HepG2 (cell line): Measurements from ENCODE around the gene RNU6-1. TPM values are rescaled to one million over a fixed set of nuclear protein-coding genes. Genes with fewer than 3 reads are reported as not detected.
A peak's percentile ranks its signal among the peaks of the same experiment; 100 is the strongest.

Source experiments
- ATAC-seq: fragments of 200-7000 bp; cut with Tn5 transposase; 3 replicates; pipeline ENCODE4 v1.9.1; 2020; ENCODE audit warnings: mild to moderate bottlenecking, moderate library complexity
- BruUV-seq: library from RNA; stranded (reverse); fragments of 400-500 nt; replicated peaks from 2 replicates; lab custom pipeline; 2021; lab: Mats Ljungman, UMichigan
- CTCF ChIA-PET: fragments of 300-600 bp; formaldehyde crosslinking; extraction: SDS; loops from one replicate; lab custom pipeline; 2021; ENCODE audit warnings: low total read pairs, inconsistent platforms, low intra/inter-chr PET ratio; lab: Yijun Ruan, JAX
- POLR2A ChIA-PET: fragments of 350-600 bp; sonication (Branson Sonifier 250); formaldehyde crosslinking; loops from one replicate; lab custom pipeline; 2020; ENCODE audit warnings: antibody characterized with exemption, inconsistent platforms; lab: Yijun Ruan, JAX
- DNase-seq: peaks from one replicate; pipeline ENCODE4 v3.0.0-alpha.2; 2015; ENCODE audit warnings: low spot score
- FAIRE-seq: peaks from 3 replicates; lab custom pipeline; 2011; peaks lifted over from hg19 to GRCh38; lab: Jason Lieb, UNC
- H2AFZ ChIP-seq: one replicate; pipeline ENCODE4 v1.6.1; 2011; ENCODE audit warnings: low read length, inconsistent platforms
- H3K27ac ChIP-seq: fragments of 300-600 bp; 3 replicates; pipeline ENCODE4 v1.8.0; 2011; ENCODE audit warnings: mixed run types, mild to moderate bottlenecking, mixed read lengths, low read length, inconsistent platforms; ENCODE audit not compliant: insufficient read depth; ENCODE audit errors: extremely low read length
- H3K27me3 ChIP-seq, 2 experiments: fragments of 200-600 bp in 1 of 2; 2 replicates in 1 of 2; 3 replicates in 1 of 2; pipeline versions ENCODE4 v1.6.0 to v1.8.0; 2011; ENCODE audit warnings: low read length in 2 of 2, mild to moderate bottlenecking in 2 of 2, moderate library complexity in 2 of 2, inconsistent platforms in 1 of 2; ENCODE audit not compliant: insufficient read depth in 2 of 2, control insufficient read depth in 1 of 2
- H3K36me3 ChIP-seq, 2 experiments: fragments of 200-600 bp in 1 of 2; replicated peaks in 1 of 2; 2 replicates in 1 of 2; 3 replicates in 1 of 2; pipeline versions ENCODE4 v1.5.1 to v1.8.0; 2011; ENCODE audit warnings: low read length in 2 of 2, inconsistent platforms in 1 of 2; ENCODE audit not compliant: insufficient read depth in 2 of 2, control insufficient read depth in 1 of 2
- H3K4me1 ChIP-seq: 2 replicates; pipeline ENCODE4 v1.5.1; 2012; ENCODE audit warnings: low read length, inconsistent platforms; ENCODE audit not compliant: insufficient read depth
- H3K4me2 ChIP-seq: 2 replicates; pipeline ENCODE4 v1.6.0; 2011; ENCODE audit warnings: low read depth, low read length, inconsistent platforms
- H3K4me3 ChIP-seq, 3 experiments: fragments of 200-600 bp in 1 of 3; sonication (generic), shearing (Covaris generic) in 1 of 3; replicated peaks in 1 of 3; 2 replicates each; pipeline ENCODE4 v1.5.1; 2011 to 2016; ENCODE audit warnings: low read length in 3 of 3, inconsistent platforms in 2 of 3, low read depth in 2 of 3, mild to moderate bottlenecking in 2 of 3, control low read depth in 1 of 3, mixed read lengths in 1 of 3; ENCODE audit not compliant: insufficient read depth in 1 of 3
- H3K79me2 ChIP-seq: one replicate; pipeline ENCODE4 v1.6.1; 2011; ENCODE audit warnings: low read length, inconsistent platforms; ENCODE audit not compliant: insufficient read depth
- H3K9ac ChIP-seq: 2 replicates; pipeline ENCODE4 v1.6.0; 2011; ENCODE audit warnings: mild to moderate bottlenecking, low read depth, low read length, inconsistent platforms; ENCODE audit not compliant: insufficient read depth
- H3K9me3 ChIP-seq: 2 replicates; pipeline ENCODE4 v1.5.1; 2012; ENCODE audit warnings: mild to moderate bottlenecking, low read length
- H4K20me1 ChIP-seq: 2 replicates; pipeline ENCODE4 v1.6.0; 2011; ENCODE audit warnings: inconsistent platforms, mild to moderate bottlenecking, low read length, moderate library complexity; ENCODE audit not compliant: insufficient read depth
- CBX1 ChIP-seq: IDR thresholded peaks from one replicate; pipeline ENCODE4 v1.6.1; 2016; ENCODE audit warnings: antibody characterized with exemption, low read depth
- CENPX ChIP-seq: sonication (generic); formaldehyde crosslinking; IDR thresholded peaks from 2 replicates; pipeline ENCODE4 v1.9.0; 2021; ENCODE audit warnings: mild to moderate bottlenecking, missing genetic modification reagents, moderate library complexity
- FOXC1 ChIP-seq: sonication (generic); formaldehyde crosslinking; IDR thresholded peaks from 2 replicates; pipeline ENCODE4 v1.8.0; 2022; ENCODE audit warnings: mild to moderate bottlenecking, missing genetic modification reagents, borderline replicate concordance
- GATAD1 ChIP-seq: IDR thresholded peaks from 2 replicates; pipeline ENCODE4 v1.6.1; 2016; ENCODE audit warnings: missing genetic modification reagents, missing compliant biosample characterization
- HIC2 ChIP-seq: sonication (generic); formaldehyde crosslinking; IDR thresholded peaks from 2 replicates; pipeline ENCODE4 v1.9.0; 2022; ENCODE audit warnings: low read depth, missing genetic modification reagents
- HNF1B ChIP-seq: sonication (generic); formaldehyde crosslinking; IDR thresholded peaks from 2 replicates; pipeline ENCODE4 v1.5.1; 2020; ENCODE audit warnings: mild to moderate bottlenecking, moderate library complexity, missing genetic modification reagents
- KDM3A ChIP-seq: IDR thresholded peaks from 2 replicates; pipeline ENCODE4 v1.6.1; 2018; ENCODE audit warnings: low read depth, missing compliant biosample characterization
- MIER3 ChIP-seq: IDR thresholded peaks from 2 replicates; pipeline ENCODE4 v1.6.1; 2016; ENCODE audit warnings: missing compliant biosample characterization, borderline replicate concordance
- MIXL1 ChIP-seq: IDR thresholded peaks from 2 replicates; pipeline ENCODE4 v1.6.1; 2016
- PCBP1 ChIP-seq: fragments of 200-400 bp; formaldehyde crosslinking; IDR thresholded peaks from 2 replicates; pipeline ENCODE4 v1.6.1; 2017; ENCODE audit warnings: mild to moderate bottlenecking, low read depth, low read length, borderline replicate concordance
- SRSF9 ChIP-seq: fragments of 200-400 bp; formaldehyde crosslinking; IDR thresholded peaks from 2 replicates; pipeline ENCODE4 v1.6.1; 2018; ENCODE audit warnings: borderline replicate concordance, mild to moderate bottlenecking, low read depth, low read length; ENCODE audit not compliant: insufficient read depth, poor library complexity, severe bottlenecking
- ZBTB26 ChIP-seq: IDR thresholded peaks from 2 replicates; pipeline ENCODE4 v1.6.1; 2016; ENCODE audit warnings: missing compliant biosample characterization, missing genetic modification reagents, borderline replicate concordance
- ZFP90 ChIP-seq: sonication (generic); formaldehyde crosslinking; IDR thresholded peaks from 2 replicates; pipeline ENCODE4 v1.8.0; 2022; ENCODE audit warnings: missing genetic modification reagents, mild to moderate bottlenecking, inconsistent platforms, borderline replicate concordance
- ZFP91 ChIP-seq: sonication (generic); formaldehyde crosslinking; IDR thresholded peaks from 2 replicates; pipeline ENCODE4 v1.9.0; 2022; ENCODE audit warnings: missing genetic modification reagents, mild to moderate bottlenecking, borderline replicate concordance
- ZMYM3 ChIP-seq: sonication (generic); formaldehyde crosslinking; IDR thresholded peaks from 2 replicates; pipeline ENCODE4 v1.5.1; 2020; ENCODE audit warnings: mild to moderate bottlenecking, missing genetic modification reagents
- ZNF138 ChIP-seq: sonication (generic); formaldehyde crosslinking; IDR thresholded peaks from 2 replicates; pipeline ENCODE4 v1.5.0; 2020; ENCODE audit warnings: mild to moderate bottlenecking, low read depth, missing genetic modification reagents
- ZNF790 ChIP-seq: sonication (generic); formaldehyde crosslinking; IDR thresholded peaks from 2 replicates; pipeline ENCODE4 v1.8.0; 2022; ENCODE audit warnings: missing genetic modification reagents, mild to moderate bottlenecking, borderline replicate concordance
- WGBS: methylation state at CpG from one replicate; pipeline ENCODE4 v1.1.6; 2017; ENCODE audit warnings: low lambda C conversion rate; 5-methylcytosine and 5-hydroxymethylcytosine counted together
- in situ Hi-C: cut with HindIII; loops from 2 replicates; pipeline ENCODE4 v1.10.0; 2017; ENCODE audit warnings: low pct_unique_long_range_greater_than_20kb; ENCODE audit not compliant: extremely low pct_ligation_motif_present
- intact Hi-C: fragments of 100-400 bp; cut with micrococcal nuclease; formaldehyde crosslinking; loops from one replicate; pipeline ENCODE4 v1.10.0; 2022; ENCODE audit not compliant: unreplicated experiment
- polyA plus RNA-seq, 8 experiments: library from polyadenylated mRNA; depleted of rRNA in 3 of 8; stranded (reverse) in 7 of 8; unstranded in 1 of 8; fragments of >200 nt; fragmentation: Illumina TruSeq in 4 of 8; extraction: Trizol in 4 of 8; gene quantifications; 2 replicates each; pipeline versions ENCODE4 v1.2.1 to v1.2.3, GENCODE V29; 2011 to 2016; ENCODE audit warnings: low read depth in 4 of 8, missing spikeins in 1 of 8, mixed read lengths in 1 of 8; ENCODE audit not compliant: insufficient read depth in 1 of 8
- total RNA-seq, 5 experiments: library from RNA; depleted of rRNA; stranded (reverse); fragments of >200 nt; fragmentation: Illumina TruSeq; extraction: Trizol; gene quantifications; 2 replicates each; pipeline ENCODE4 v1.2.3, GENCODE V29; 2016; ENCODE audit warnings: low read depth in 1 of 5

RNU6-1 gene
- total and polyA plus RNA-seq, 2 of the 13 experiments (the other 11 are each of a cell fraction or from before 2014, with no cell fraction given): under 0.01 TPM; not detected in 1

- POLR2A ChIA-PET: no interaction called here
- Histone ChIP-seq H3K9me3 (no peaks in the 10 kb centered on the region), H3K9ac (peak overlapping the region; percentile 29; the same call in 1 of the 2 replicates), H3K36me3 (no peaks in the 10 kb centered on the region), H3K27ac (no peak overlapping the region), H3K4me2 (peak overlapping the region; percentile 85), H4K20me1 (no peaks in the 10 kb centered on the region), H3K4me1 (peaks cover 50% of the 10 kb centered on the region), H2AFZ (no peak overlapping the region), H3K79me2 (no peaks in the 10 kb centered on the region), H3K4me3 (peak overlapping the region; percentile 61 to 77 (median 63)), H3K27me3 (peaks cover 5 to 59% of the 10 kb centered on the region in 2 experiments)
- DNase-seq (peak; percentile 34), ATAC-seq (peak; percentile 70), FAIRE-seq (no peak)
- no TSS peak for BruUV-seq
- WGBS: 2% methylated on average over 27 of the region's 44 CpGs
- CTCF ChIA-PET: interaction anchor here (4.5 kb wide), 1 partner anchor 378 kb away, joined by 50 read pairs; no protein-coding TSS in a partner anchor
- intact Hi-C loops (loop anchor here (2.0 kb wide), 1 partner anchor 333 kb away; no protein-coding TSS in a partner anchor), in situ Hi-C loops (loop anchor here (10.0 kb wide), 1 partner anchor 889 kb away; no protein-coding TSS in a partner anchor)
- TF ChIP-seq ZNF790 (CRISPR knock-in tag) (no peak), ZBTB26 (CRISPR knock-in tag) (no peak), CENPX (CRISPR knock-in tag) (no peak), ZMYM3 (no peak), SRSF9 (no peak), MIXL1 (no peak), ZFP90 (CRISPR knock-in tag) (no peak), PCBP1 (no peak), MIER3 (no peak), FOXC1 (CRISPR knock-in tag) (no peak), KDM3A (CRISPR knock-in tag) (no peak), ZFP91 (CRISPR knock-in tag) (peak; percentile 55; the same call in 1 of the 2 replicates), HNF1B (CRISPR knock-in tag) (peak; percentile 54; the same call in 1 of the 2 replicates), HIC2 (CRISPR knock-in tag) (no peak), CBX1 (no peak), GATAD1 (CRISPR knock-in tag) (no peak), ZNF138 (CRISPR knock-in tag) (no peak)
Observed at GRCh38 chr15:67833710-67834511, 5.9 kb downstream of the RNU6-1 start.
